Stimulated activated CD8-positive, alpha-beta memory T cell treated with anti-CD3 and anti-CD28 coated beads, Interleukin-12 subunit alpha, Interleukin-12 subunit beta, amount 100 ng/mL, for 24 hours (primary cell): ENCODE data around the gene SLC25A11.
"Not testable (repeated sequence)": the region's sequence is repeated elsewhere in the genome, so short reads cannot be mapped to it uniquely, and the experiment has no call there.

Source experiments
- DNase-seq: peaks from one replicate; pipeline ENCODE4 v3.0.0-alpha.2; 2020; ENCODE audit errors: extremely low read depth

Gene SLC25A11

DNA sequence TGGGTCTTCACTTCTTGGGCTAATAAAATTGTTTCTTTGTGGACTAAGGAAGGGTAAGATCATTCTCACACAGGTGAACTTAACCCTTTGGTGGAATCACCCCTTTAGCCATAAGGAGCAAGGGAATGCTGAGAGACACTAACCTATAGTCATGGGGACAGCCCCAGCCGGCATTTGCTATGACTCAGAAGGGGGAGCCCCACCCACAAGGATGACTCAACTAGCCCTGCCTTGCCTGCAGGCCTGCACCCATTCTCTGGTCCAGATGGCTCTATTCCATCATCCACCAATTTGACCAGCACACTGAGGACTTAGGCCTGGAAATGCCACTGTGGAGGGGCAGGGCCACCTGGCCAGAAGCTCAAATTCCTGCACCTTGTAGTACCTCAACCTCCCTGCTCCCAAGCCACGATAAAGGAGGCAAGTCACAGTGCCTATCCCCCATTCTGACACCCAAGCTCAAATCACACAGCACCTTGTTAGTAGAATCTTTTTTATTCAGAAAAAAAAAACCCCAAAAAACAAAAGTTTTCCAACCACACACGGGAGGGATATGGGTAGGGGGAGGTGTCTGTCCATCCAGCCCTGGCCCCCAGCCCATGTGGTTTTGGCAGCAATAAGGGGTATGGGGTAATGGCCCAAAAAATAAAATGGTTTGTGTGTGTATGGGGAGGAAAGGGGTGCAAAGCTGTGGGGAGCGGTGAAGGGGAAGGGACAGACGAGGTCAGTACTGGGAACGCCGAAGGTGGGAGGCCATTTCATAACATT lies 5.5 kb upstream of the SLC25A11 start:
- peak; percentile 70 for DNase-seq

DNA sequence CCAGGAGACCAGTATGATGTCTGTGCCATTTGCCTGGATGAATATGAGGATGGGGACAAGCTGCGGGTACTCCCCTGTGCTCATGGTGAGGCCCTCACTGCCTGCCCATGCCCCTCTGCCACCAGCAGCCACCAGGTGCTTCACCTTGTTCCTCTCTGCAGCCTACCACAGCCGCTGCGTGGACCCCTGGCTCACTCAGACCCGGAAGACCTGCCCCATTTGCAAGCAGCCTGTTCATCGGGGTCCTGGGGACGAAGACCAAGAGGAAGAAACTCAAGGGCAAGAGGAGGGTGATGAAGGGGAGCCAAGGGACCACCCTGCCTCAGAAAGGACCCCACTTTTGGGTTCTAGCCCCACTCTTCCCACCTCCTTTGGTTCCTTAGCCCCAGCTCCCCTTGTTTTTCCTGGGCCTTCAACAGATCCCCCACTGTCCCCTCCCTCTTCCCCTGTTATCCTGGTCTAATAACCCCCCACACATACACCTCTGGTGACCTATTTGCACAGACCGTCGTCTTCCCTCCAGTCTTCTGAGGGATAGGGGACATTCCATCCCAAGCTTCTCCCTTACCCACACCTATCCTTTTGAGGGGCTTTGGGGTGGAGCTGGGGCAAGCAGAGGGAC lies 4.8 kb upstream of the SLC25A11 start:
- DNase-seq, result no peak

DNA sequence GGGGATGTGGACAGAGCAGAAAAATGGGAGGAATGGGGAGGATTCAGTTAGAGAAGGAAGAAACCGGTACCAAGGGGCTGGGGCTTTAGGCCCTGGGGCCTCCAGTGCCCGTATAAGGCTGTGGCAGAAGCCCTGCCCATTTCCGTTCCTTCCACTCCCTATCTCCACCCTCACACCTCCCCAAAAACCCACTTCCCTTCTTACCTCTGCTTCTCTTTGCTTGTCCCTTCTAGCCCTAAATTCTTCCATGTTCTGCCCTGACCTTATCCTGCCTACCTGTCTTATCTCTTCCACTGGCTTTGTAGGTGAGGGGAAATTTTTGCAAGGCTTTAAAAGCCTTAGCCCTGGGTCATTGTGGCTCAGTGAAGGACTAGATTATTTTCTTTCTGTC lies 4.3 kb upstream of the SLC25A11 start:
- no peak for DNase-seq

- DNase-seq, result no peak
These were observed 3.1 kb upstream of the SLC25A11 start for GRCh38 chr17:4942760-4943508.

- no peak for DNase-seq
These were observed 1.4 kb upstream of the SLC25A11 start for GRCh38 chr17:4941319-4941610.

GRCh38 chr17:4940555-4941318 lies 891 bp upstream of the SLC25A11 start:
- no peak for DNase-seq

DNA sequence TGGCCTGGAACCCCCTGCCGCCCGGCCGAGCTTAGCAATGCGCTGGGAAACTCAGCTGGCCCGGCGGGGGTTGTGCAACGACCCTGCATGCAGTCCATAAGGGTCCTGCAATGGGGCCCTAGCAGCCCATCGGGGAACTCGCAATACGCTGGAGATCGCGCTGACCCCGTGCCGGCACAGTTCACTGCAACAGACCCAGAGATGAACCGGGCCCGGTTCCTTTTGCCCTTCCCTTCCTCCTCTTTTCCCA lies 375 bp downstream of the SLC25A11 start:
- no peak for DNase-seq

DNA sequence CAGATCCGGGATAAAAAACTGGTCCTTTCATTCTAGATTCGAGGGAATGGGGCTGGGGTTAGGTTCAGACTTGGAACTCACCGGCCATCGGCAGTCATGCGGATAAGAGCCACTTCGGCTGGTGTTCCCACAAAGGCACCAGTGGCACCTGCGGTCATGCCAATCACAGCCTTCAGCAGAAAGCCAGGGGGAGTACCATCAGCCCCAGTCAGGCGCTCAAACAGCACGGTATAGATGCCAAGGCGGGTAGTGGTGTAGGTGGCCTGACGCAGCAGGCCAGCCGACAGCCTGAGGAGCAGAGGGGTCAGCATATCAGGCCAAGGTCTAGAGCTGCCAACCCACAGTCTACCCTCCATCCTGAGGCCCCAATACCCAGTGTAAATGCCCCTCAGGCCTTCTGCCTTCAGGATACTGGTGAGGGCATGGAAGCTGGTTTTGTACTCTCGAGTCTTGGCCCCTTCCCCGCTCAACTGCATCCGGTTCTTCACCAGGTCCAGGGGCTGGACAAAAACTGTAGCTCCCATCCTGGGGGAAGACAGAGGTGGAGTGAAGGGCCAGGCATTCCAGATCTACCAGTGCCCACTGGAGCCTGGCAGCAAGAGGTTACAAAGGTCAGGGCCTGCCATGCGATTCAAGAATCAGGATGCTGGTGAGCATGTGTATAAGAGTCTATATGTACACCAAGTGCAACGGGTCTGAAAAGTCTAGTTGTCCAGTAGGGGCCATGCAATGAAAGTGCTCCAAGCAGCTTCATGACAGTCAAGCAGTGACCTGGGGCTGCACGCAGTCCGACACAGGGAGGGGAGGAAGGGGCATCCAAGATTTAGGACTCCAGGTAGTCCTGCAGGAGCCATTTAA lies 929 bp downstream of the SLC25A11 start:
- no peak for DNase-seq

DNA sequence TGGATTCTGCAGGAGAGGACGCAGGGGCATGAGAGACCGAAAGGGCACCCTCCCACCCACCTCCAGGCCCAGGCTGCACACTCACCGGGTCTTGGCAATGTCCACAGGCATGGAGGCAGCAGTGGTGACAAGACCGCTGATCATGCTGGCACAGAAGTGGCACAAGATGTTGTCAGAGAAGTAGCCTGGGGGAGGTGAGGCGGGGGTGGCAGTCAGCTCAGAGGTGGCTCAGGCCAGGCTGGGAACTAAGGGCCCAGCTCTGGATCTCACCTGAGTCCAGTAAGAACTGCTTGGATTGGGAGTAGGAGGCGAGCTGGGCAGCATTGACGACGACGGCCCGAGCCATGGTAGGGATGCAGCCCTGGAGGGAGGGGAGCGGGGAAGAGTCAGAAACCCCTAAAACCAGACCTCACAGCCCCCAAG lies 1.8 kb downstream of the SLC25A11 start:
- no peak for DNase-seq

- no peak for DNase-seq
These were observed 2.3 kb downstream of the SLC25A11 start for GRCh38 chr17:4937553-4937952.

DNA sequence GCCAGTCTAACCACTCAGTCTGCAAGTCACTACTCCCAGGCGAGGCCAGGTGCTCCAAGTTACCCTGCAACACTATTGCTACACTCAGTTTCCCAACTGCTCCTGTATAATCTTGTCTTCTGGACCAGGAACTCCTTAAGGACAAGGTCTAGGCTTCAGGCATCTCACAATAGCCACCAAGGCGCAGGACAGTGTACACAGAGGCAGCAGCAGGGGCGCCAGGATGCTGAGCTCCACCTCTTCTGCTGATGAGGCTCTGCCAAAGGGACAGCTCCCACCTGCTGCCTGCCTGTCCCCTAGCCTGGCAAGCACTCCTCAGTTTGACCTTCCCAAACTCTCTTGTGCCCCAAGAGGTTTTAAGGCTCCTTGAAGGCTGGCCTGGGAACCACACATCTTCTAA lies 3.4 kb downstream of the SLC25A11 start:
- no peak for DNase-seq

DNA sequence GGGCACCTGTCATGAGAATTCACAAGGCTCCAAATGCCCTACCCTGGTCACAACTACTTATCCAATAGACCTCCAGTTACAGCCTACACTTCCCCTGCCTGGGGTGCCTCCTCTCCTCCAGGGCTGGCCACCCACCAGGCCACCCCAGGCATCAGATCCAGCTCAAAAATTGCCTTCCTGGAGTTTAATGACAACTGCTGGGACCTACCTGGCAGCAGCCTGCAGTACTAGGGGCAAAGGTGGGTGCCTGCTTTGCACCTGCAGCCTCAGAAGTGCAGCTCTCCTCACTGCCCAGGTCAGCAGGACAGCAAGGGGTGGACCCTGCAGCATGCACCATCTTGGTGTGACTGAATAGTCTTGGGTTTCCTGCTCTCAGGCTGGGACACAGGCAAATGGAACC lies 4.2 kb downstream of the SLC25A11 start:
- DNase-seq, result no peak

DNA sequence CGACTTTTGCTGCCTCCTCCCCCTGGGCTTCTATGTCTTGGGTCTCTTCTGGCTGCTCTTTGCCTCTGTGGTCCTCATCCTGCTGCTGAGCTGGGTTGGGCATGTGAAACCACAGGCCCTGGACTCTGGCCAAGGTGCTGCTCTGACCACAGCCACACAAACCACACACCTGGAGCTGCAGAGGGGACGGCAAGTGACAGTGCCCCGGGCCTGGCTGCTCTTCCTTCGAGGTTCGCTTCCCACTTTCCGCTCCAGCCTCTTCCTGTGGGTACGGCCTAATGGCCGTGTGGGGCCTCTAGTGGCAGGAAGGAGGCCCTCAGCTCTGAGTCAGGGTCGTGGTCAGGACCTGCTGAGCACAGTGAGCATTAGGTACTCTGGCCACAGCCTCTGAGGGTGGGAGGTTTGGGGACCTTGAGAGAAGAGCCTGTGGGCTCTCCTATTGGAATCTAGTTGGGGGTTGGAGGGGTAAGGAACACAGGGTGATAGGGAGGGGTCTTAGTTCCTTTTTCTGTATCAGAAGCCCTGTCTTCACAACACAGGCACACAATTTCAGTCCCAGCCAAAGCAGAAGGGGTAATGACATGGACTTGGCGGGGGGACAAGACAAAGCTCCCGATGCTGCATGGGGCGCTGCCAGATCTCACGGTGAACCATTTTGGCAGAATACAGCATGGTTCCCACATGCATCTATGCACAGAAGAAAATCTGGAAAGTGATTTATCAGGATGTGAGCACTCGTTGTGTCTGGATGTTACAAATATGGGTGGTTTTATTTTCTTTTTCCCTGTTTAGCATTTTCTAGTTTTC lies 5.5 kb downstream of the SLC25A11 start:
- no peak for DNase-seq

DNA sequence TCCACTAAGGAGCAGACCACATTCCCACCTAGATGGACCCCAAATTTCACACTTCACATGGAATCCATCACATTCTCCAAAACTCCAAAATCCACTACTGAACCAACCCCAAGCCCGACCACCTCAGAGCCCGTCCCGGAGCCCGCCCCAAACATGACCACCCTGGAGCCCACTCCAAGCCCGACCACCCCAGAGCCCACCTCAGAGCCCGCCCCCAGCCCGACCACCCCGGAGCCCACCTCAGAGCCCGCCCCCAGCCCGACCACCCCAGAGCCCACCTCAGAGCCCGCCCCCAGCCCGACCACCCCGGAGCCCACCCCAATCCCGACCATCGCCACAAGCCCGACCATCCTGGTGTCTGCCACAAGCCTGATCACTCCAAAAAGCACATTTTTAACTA lies 6.2 kb downstream of the SLC25A11 start:
- no peak for DNase-seq

- DNase-seq, result no peak
These were observed 7.1 kb downstream of the SLC25A11 start for GRCh38 chr17:4932756-4933155.

GRCh38 chr17:4931963-4932362 lies 7.9 kb downstream of the SLC25A11 start, which contains the start of gene GP1BA:
TSS of gene GP1BA (plus strand) at chr17:4932277. CDS start at chr17:4932605, 328 bp downstream.
- DNase-seq, result no peak

DNA sequence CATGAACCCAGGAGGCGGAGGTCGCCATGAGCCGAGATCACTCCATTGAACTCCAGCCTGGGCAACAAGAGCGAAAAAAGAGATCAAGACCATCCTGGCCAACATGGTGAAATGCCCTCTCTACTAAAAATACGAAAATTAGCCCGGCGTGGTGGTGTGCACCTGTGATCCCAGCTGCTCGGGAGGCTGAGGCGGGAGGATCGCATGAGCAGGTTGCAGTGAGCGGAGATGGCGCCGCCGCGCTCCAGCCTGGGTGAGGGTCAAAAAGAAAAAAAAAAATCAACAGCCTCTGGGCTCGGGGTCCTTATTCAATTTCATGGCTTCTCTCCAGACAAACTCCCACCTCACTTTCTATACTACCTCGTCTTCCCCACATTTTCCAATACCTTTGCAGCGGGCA lies 11.0 kb downstream of the SLC25A11 start:
- DNase-seq, result no peak

GRCh38 chr17:4926577-4927335 lies 13.1 kb downstream of the SLC25A11 start:
- DNase-seq, result not testable (repeated sequence)

GRCh38 chr17:4921320-4921719 lies 18.5 kb downstream of the SLC25A11 start:
- DNase-seq, result no peak
